Lower lobe of right lung (tissue), 2 donors: ENCODE measurements around the gene CHI3L2. TPM values are rescaled to one million over a fixed set of nuclear protein-coding genes. Genes with fewer than 3 reads are reported as not detected.

Experiments used
- ATAC-seq, 2 donors: fragments of 200-7000 bp; cut with Tn5 transposase; one replicate each; pipeline ENCODE4 v1.9.1; 2020 to 2022; ENCODE audit warnings: mild to moderate bottlenecking in 2 of 2, moderate library complexity in 2 of 2
- DNase-seq: peaks from one replicate; pipeline ENCODE4 v3.0.0-alpha.2; 2020
- H3K27ac ChIP-seq: fragments of 200-600 bp; one replicate; pipeline ENCODE4 v1.8.0; 2022
- H3K27me3 ChIP-seq: fragments of 200-600 bp; one replicate; pipeline ENCODE4 v1.8.0; 2022; ENCODE audit warnings: low read depth
- H3K36me3 ChIP-seq: fragments of 200-600 bp; one replicate; pipeline ENCODE4 v1.8.0; 2022; ENCODE audit warnings: mild to moderate bottlenecking
- H3K4me1 ChIP-seq: fragments of 200-600 bp; one replicate; pipeline ENCODE4 v1.8.0; 2022
- H3K4me3 ChIP-seq: fragments of 200-600 bp; one replicate; pipeline ENCODE4 v1.8.0; 2022; ENCODE audit warnings: mild to moderate bottlenecking
- H3K9me3 ChIP-seq: fragments of 200-600 bp; one replicate; pipeline ENCODE4 v1.8.0; 2022
- CTCF ChIP-seq: fragments of 200-600 bp; IDR thresholded peaks from one replicate; pipeline ENCODE4 v1.8.0; 2022; ENCODE audit warnings: antibody characterized with exemption, mild to moderate bottlenecking
- intact Hi-C: fragments of 100-400 bp; cut with DNase I; formaldehyde crosslinking; loops from one replicate; pipeline ENCODE4 v1.11.0; 2022
- total RNA-seq: library from RNA; stranded (reverse); fragmentation: NEBNext Ultra II Directional; extraction: Animal tissue kit (Norgen Biotek cat#: 25700); gene quantifications from one replicate; pipeline ENCODE4 v1.2.1, GENCODE V29; 2021
- donor health status: DM: no; HTN: yes; CAD: no; lungs with severe emphysema.

CHI3L2 gene
- total RNA-seq, 1 donor from 2014 or later = 31.2 TPM

GRCh38 chr1:111236379-111236778 is 8.9 kb downstream of the CHI3L2 start:
- Histone ChIP-seq H3K27me3 (no peaks in the 10 kb centered on the region), H3K4me1 (no peaks in the 10 kb centered on the region), H3K27ac (no peak overlapping the region), H3K36me3 (no peaks in the 10 kb centered on the region), H3K4me3 (no peak overlapping the region), H3K9me3 (no peaks in the 10 kb centered on the region)
- DNase-seq = no peak
- intact Hi-C loops = no loop called here
- TF ChIP-seq CTCF = no peak
- ATAC-seq = no peak

GRCh38 chr1:111236806-111237205 is 9.3 kb downstream of the CHI3L2 start:
- no peak for TF ChIP-seq CTCF
- Histone ChIP-seq H3K27me3 (no peaks in the 10 kb centered on the region), H3K4me1 (no peaks in the 10 kb centered on the region), H3K27ac (no peak overlapping the region), H3K9me3 (no peaks in the 10 kb centered on the region), H3K4me3 (no peak overlapping the region), H3K36me3 (no peaks in the 10 kb centered on the region)
- DNase-seq (no peak), ATAC-seq (no peak)
- intact Hi-C loops = no loop called here

GRCh38 chr1:111238056-111238795 is 10.7 kb downstream of the CHI3L2 start:
- intact Hi-C loops = no loop called here
- Histone ChIP-seq H3K4me1 (no peaks in the 10 kb centered on the region), H3K9me3 (no peaks in the 10 kb centered on the region), H3K27me3 (no peaks in the 10 kb centered on the region), H3K36me3 (no peaks in the 10 kb centered on the region), H3K4me3 (no peak overlapping the region), H3K27ac (no peak overlapping the region)
- no peak for DNase-seq
- no peak for TF ChIP-seq CTCF
- no peak for ATAC-seq

GRCh38 chr1:111241797-111242196 is 14.3 kb downstream of the CHI3L2 start:
- no peak overlapping the region for H3K4me3 ChIP-seq
- H3K36me3 ChIP-seq = no peaks in the 10 kb centered on the region
- no peaks in the 10 kb centered on the region for H3K4me1 ChIP-seq
- DNase-seq (no peak), ATAC-seq (peak in 1 of 2 donors; percentile 13)
- intact Hi-C loops = no loop called here
- no peak overlapping the region for H3K27ac ChIP-seq
- H3K27me3 ChIP-seq = no peaks in the 10 kb centered on the region
- TF ChIP-seq CTCF = no peak
- no peaks in the 10 kb centered on the region for H3K9me3 ChIP-seq

- TF ChIP-seq CTCF = no peak
- no peak overlapping the region for H3K4me3 ChIP-seq
- DNase-seq (no peak), ATAC-seq (no peak)
- no peaks in the 10 kb centered on the region for H3K9me3 ChIP-seq
- intact Hi-C loops = no loop called here
- H3K36me3 ChIP-seq = no peaks in the 10 kb centered on the region
- no peak overlapping the region for H3K27ac ChIP-seq
- H3K27me3 ChIP-seq = no peaks in the 10 kb centered on the region
- H3K4me1 ChIP-seq = no peaks in the 10 kb centered on the region
These were observed 15.5 kb downstream of the CHI3L2 start for GRCh38 chr1:111242805-111243523.
